SK-N-SH (cell line): ENCODE measurements around the gene SUPT7L. TPM values are rescaled to one million over a fixed set of nuclear protein-coding genes. Genes with fewer than 3 reads are reported as not detected.

Source experiments
- CTCF ChIA-PET: fragments of 300-600, 350-600 bp; formaldehyde crosslinking; extraction: SDS; loops from one replicate; lab custom pipeline; 2021; lab: Yijun Ruan, JAX
- POLR2A ChIA-PET: fragments of 350-600 bp; sonication (Branson Sonifier 250); formaldehyde crosslinking; extraction: SDS; loops from one replicate; lab custom pipeline; 2020; ENCODE audit warnings: antibody characterized with exemption, inconsistent platforms; lab: Yijun Ruan, JAX
- DNase-seq: peaks from one replicate; pipeline ENCODE4 v3.0.0; 2012
- H2AFZ ChIP-seq: fragments of 200-600 bp; sonication (generic); 2 replicates; pipeline ENCODE4 v1.8.1; 2016; ENCODE audit warnings: antibody characterized with exemption, mild to moderate bottlenecking, low read depth
- H3F3A ChIP-seq: fragments of 200-600 bp; sonication (generic); replicated peaks from 2 replicates; pipeline ENCODE3; 2016; ENCODE audit warnings: antibody characterized with exemption, mild to moderate bottlenecking; ENCODE audit not compliant: insufficient read depth
- H3K27ac ChIP-seq, 2 experiments: fragments of 200-500 bp in 1 of 2; fragments of 200-600 bp in 1 of 2; sonication (Bioruptor generic) in 1 of 2; sonication (generic), shearing (Covaris generic) in 1 of 2; 2 replicates each; pipeline versions ENCODE4 v1.5.1 to v1.6.1; 2014 to 2016; ENCODE audit warnings: low read depth in 2 of 2, inconsistent platforms in 1 of 2, low read length in 1 of 2, mild to moderate bottlenecking in 1 of 2, mixed read lengths in 1 of 2
- H3K27me3 ChIP-seq: fragments of 200-600 bp; sonication (generic), shearing (Covaris generic); 2 replicates; pipeline ENCODE4 v1.6.1; 2016; ENCODE audit warnings: mixed run types; ENCODE audit not compliant: insufficient read depth
- H3K36me3 ChIP-seq, 2 experiments: fragments of 200-500 bp in 1 of 2; fragments of 200-600 bp in 1 of 2; sonication (Bioruptor generic) in 1 of 2; sonication (generic) in 1 of 2; replicated peaks in 1 of 2; 2 replicates each; pipeline versions ENCODE3 to v1.5.1; 2014 to 2016; ENCODE audit warnings: low read length in 1 of 2, mild to moderate bottlenecking in 1 of 2; ENCODE audit not compliant: insufficient read depth in 2 of 2, control insufficient read depth in 1 of 2
- H3K4me1 ChIP-seq, 2 experiments: fragments of 200-500 bp in 1 of 2; fragments of 200-600 bp in 1 of 2; sonication (Bioruptor generic) in 1 of 2; sonication (generic), shearing (Covaris generic) in 1 of 2; 2 replicates each; pipeline versions ENCODE4 v1.5.1 to v1.6.1; 2014 to 2016; ENCODE audit warnings: low read depth in 1 of 2, low read length in 1 of 2, mixed run types in 1 of 2; ENCODE audit not compliant: insufficient read depth in 2 of 2, control insufficient read depth in 1 of 2
- H3K4me2 ChIP-seq: fragments of 200-600 bp; sonication (generic), shearing (Covaris generic); 2 replicates; pipeline ENCODE4 v1.6.1; 2017; ENCODE audit warnings: mixed run types
- H3K4me3 ChIP-seq, 2 experiments: fragments of 200-500 bp in 1 of 2; fragments of 200-600 bp in 1 of 2; sonication (Bioruptor generic) in 1 of 2; sonication (generic), shearing (Covaris generic) in 1 of 2; 2 replicates each; pipeline versions ENCODE4 v1.5.1 to v1.8.1; 2014 to 2016; ENCODE audit warnings: low read depth in 2 of 2, inconsistent platforms in 1 of 2, low read length in 1 of 2, mild to moderate bottlenecking in 1 of 2, mixed read lengths in 1 of 2, moderate library complexity in 1 of 2
- H3K79me2 ChIP-seq: fragments of 200-600 bp; sonication (generic); 2 replicates; pipeline ENCODE4 v1.8.1; 2017; ENCODE audit warnings: mild to moderate bottlenecking; ENCODE audit not compliant: insufficient read depth
- H3K9ac ChIP-seq: fragments of 200-600 bp; sonication (generic); 2 replicates; pipeline ENCODE4 v1.6.1; 2017; ENCODE audit warnings: mixed run types
- H3K9me2 ChIP-seq: fragments of 200-600 bp; sonication (generic); 2 replicates; pipeline ENCODE4 v1.6.1; 2017; ENCODE audit warnings: mixed run types
- H3K9me3 ChIP-seq: fragments of 200-600 bp; sonication (generic); 2 replicates; pipeline ENCODE4 v1.6.1; 2017; ENCODE audit warnings: mixed run types, mild to moderate bottlenecking, moderate library complexity
- H4K20me1 ChIP-seq: fragments of 200-600 bp; sonication (generic); 2 replicates; pipeline ENCODE4 v1.6.1; 2017; ENCODE audit warnings: mild to moderate bottlenecking, mixed run types; ENCODE audit not compliant: insufficient read depth
- CHD2 ChIP-seq: fragments of 150-350 bp; IDR thresholded peaks from 2 replicates; pipeline ENCODE4 v1.6.1; 2018; ENCODE audit warnings: low read length; ENCODE audit not compliant: partially characterized antibody
- CTCF ChIP-seq: fragments of 200-600 bp; sonication (generic); IDR thresholded peaks from 2 replicates; pipeline ENCODE4 v1.6.1; 2017; ENCODE audit warnings: antibody characterized with exemption, mild to moderate bottlenecking, moderate library complexity
- ELF1 ChIP-seq: IDR thresholded peaks from 2 replicates; pipeline ENCODE4 v1.4.0; 2012
- EP300 ChIP-seq, 2 experiments: IDR thresholded peaks; 2 replicates each; pipeline versions ENCODE4 v1.4.0 to v1.6.1; 2012; ENCODE audit warnings: borderline replicate concordance in 1 of 2, low read depth in 1 of 2, low read length in 1 of 2
- FOSL2 ChIP-seq: IDR thresholded peaks from 2 replicates; pipeline ENCODE4 v1.4.0; 2012; ENCODE audit warnings: low read depth, mild to moderate bottlenecking, moderate library complexity, borderline replicate concordance
- FOXM1 ChIP-seq: IDR thresholded peaks from 2 replicates; pipeline ENCODE4 v1.4.0; 2012; ENCODE audit warnings: low read depth, mild to moderate bottlenecking
- JUND ChIP-seq: IDR thresholded peaks from 2 replicates; pipeline ENCODE4 v1.4.0; 2012
- MAX ChIP-seq: IDR thresholded peaks from 2 replicates; pipeline ENCODE4 v1.4.0; 2012; ENCODE audit warnings: low read depth
- MEF2A ChIP-seq: IDR thresholded peaks from 2 replicates; pipeline ENCODE4 v1.4.0; 2012; ENCODE audit warnings: low read depth, borderline replicate concordance
- NFIC ChIP-seq: IDR thresholded peaks from 2 replicates; pipeline ENCODE4 v1.4.0; 2012; ENCODE audit warnings: borderline replicate concordance
- PBX3 ChIP-seq: IDR thresholded peaks from 2 replicates; pipeline ENCODE4; 2012
- POLR2AphosphoS5 ChIP-seq: IDR thresholded peaks from 2 replicates; pipeline ENCODE4 v1.6.1; 2012; ENCODE audit warnings: low read depth, low read length
- RAD21 ChIP-seq: IDR thresholded peaks from 2 replicates; pipeline ENCODE4 v1.6.1; 2012; ENCODE audit warnings: mild to moderate bottlenecking, low read length
- REST ChIP-seq: IDR thresholded peaks from 2 replicates; pipeline ENCODE4 v1.6.1; 2012; ENCODE audit warnings: mild to moderate bottlenecking, low read depth, low read length, moderate library complexity
- RFX5 ChIP-seq: IDR thresholded peaks from 2 replicates; pipeline ENCODE4 v1.6.1; 2012; ENCODE audit warnings: mild to moderate bottlenecking, improper control_type of control experiment, low read length
- SIN3A ChIP-seq: IDR thresholded peaks from 2 replicates; pipeline ENCODE4 v1.6.1; 2012; ENCODE audit warnings: low read depth, mild to moderate bottlenecking, low read length, moderate library complexity, borderline replicate concordance
- SMC3 ChIP-seq: IDR thresholded peaks from 2 replicates; pipeline ENCODE4 v1.6.1; 2012; ENCODE audit warnings: low read depth, low read length, improper control_type of control experiment
- TCF12 ChIP-seq: IDR thresholded peaks from 2 replicates; pipeline ENCODE4 v1.4.0; 2012
- YY1 ChIP-seq: IDR thresholded peaks from 2 replicates; pipeline ENCODE4 v1.4.0; 2012; ENCODE audit warnings: low read depth, mild to moderate bottlenecking
- ZBTB33 ChIP-seq: IDR thresholded peaks from 2 replicates; pipeline ENCODE4 v1.4.0; 2012; ENCODE audit warnings: low read depth, borderline replicate concordance
- WGBS: methylation state at CpG from one replicate; pipeline ENCODE4 v1.1.6; 2017; ENCODE audit warnings: low lambda C conversion rate; 5-methylcytosine and 5-hydroxymethylcytosine counted together
- polyA plus RNA-seq, 3 experiments: library from polyadenylated mRNA; depleted of rRNA; stranded (reverse); fragments of >200 nt; gene quantifications; 2 replicates each; pipeline ENCODE4 v1.2.3, GENCODE V29; 2012
- TF ChIP-seq, protein P1 (sequence below): IDR thresholded peaks from 2 replicates; pipeline ENCODE4 v1.4.0; 2012; ENCODE audit warnings: low read depth, borderline replicate concordance

The SUPT7L gene
- polyA plus RNA-seq, 1 of the 3 experiments (the other 2 are of a cell fraction) = 49.7 TPM

GRCh38 chr2:27705851-27706622, 42.6 kb upstream of the SUPT7L start:
- CTCF ChIA-PET = interaction anchor here (0.6 to 18.8 kb wide), 8 partner anchors 18 to 685 kb away, joined by 3 to 333 read pairs (median 24); partner anchors contain the start of gene FOSL2
- POLR2A ChIA-PET = interaction anchor here (0.6 to 0.8 kb wide), 2 partner anchors 23 to 656 kb away, joined by 3 read pairs; no protein-coding TSS in a partner anchor

More at GRCh38 chr2:27705851-27706622, 42.6 kb upstream of the SUPT7L start:
- Histone ChIP-seq H3K4me1 (peaks cover 10 to 16% of the 10 kb centered on the region in 2 experiments; a peak in 3 of 4 replicates), H3K27ac (peak overlapping the region in 1 of 2 experiments; percentile 79; a peak in 2 of 4 replicates), H3K9me3 (no peaks in the 10 kb centered on the region), H3K4me2 (peak overlapping the region; percentile 3; the same call in 1 of the 2 replicates), H3K9ac (peak overlapping the region; percentile 26), H3K9me2 (no peaks in the 10 kb centered on the region), H4K20me1 (no peaks in the 10 kb centered on the region), H2AFZ (0 out of 2 replicates have a peak overlapping the region, but pooled peaks have one; percentile 1), H3F3A (peaks cover 24% of the 10 kb centered on the region), H3K4me3 (no peak overlapping the region), H3K27me3 (no peaks in the 10 kb centered on the region), H3K36me3 (no peaks in the 10 kb centered on the region), H3K79me2 (no peaks in the 10 kb centered on the region)
- WGBS = 66% methylated on average over 4 of the region's 4 CpGs
- no peak for DNase-seq
- TF ChIP-seq RFX5 (no peak), ZBTB33 (0 out of 2 replicates have a peak, but pooled peaks have one; percentile 29), REST (no peak; the same call in none of the 2 replicates), CTCF (peak; percentile 19; the same call in 1 of the 2 replicates), ELF1 (0 out of 2 replicates have a peak, but pooled peaks have one; percentile 28), MEF2A (peak; percentile 52; the same call in 1 of the 2 replicates), SMC3 (no peak), MAX (peak; percentile 57; the same call in 1 of the 2 replicates), CHD2 (no peak), TCF12 (peak; percentile 85), FOXM1 (no peak), JUND (peak; percentile 71), RAD21 (no peak), POLR2AphosphoS5 (peak; percentile 44; the same call in 1 of the 2 replicates), YY1 (no peak), EP300 (IDR thresholded peaks at IDR 0.05; ENCODE audit: borderline replicate concordance in 1 of 2, low read depth in 1 of 2, low read length in 1 of 2) (peak in 1 of 2 experiments; percentile 82; a peak in 2 of 4 replicates), PBX3 (peak; percentile 69), FOSL2 (peak; percentile 59; the same call in 1 of the 2 replicates), NFIC (peak; percentile 97), SIN3A (no peak)
- TF ChIP-seq, protein P1, sequence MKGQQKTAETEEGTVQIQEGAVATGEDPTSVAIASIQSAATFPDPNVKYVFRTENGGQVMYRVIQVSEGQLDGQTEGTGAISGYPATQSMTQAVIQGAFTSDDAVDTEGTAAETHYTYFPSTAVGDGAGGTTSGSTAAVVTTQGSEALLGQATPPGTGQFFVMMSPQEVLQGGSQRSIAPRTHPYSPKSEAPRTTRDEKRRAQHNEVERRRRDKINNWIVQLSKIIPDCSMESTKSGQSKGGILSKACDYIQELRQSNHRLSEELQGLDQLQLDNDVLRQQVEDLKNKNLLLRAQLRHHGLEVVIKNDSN = no peak
